ENCODE data around the gene APBA2.

GRCh38 chr15:29134641-29135308 is 249.0 kb downstream of the APBA2 start:
- TF ChIP-seq, protein P1, sequence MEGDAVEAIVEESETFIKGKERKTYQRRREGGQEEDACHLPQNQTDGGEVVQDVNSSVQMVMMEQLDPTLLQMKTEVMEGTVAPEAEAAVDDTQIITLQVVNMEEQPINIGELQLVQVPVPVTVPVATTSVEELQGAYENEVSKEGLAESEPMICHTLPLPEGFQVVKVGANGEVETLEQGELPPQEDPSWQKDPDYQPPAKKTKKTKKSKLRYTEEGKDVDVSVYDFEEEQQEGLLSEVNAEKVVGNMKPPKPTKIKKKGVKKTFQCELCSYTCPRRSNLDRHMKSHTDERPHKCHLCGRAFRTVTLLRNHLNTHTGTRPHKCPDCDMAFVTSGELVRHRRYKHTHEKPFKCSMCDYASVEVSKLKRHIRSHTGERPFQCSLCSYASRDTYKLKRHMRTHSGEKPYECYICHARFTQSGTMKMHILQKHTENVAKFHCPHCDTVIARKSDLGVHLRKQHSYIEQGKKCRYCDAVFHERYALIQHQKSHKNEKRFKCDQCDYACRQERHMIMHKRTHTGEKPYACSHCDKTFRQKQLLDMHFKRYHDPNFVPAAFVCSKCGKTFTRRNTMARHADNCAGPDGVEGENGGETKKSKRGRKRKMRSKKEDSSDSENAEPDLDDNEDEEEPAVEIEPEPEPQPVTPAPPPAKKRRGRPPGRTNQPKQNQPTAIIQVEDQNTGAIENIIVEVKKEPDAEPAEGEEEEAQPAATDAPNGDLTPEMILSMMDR (IDR thresholded peaks at IDR 0.05), result no peak
- TF ChIP-seq POLR2A (IDR thresholded peaks at IDR 0.05), result no peak

Data from heart left ventricle (tissue), 13 donors.